BE2C (cell line): ENCODE measurements around the gene CEP85.

Experiments
- DNase-seq: peaks from one replicate; pipeline ENCODE4 v3.0.0-alpha.2; 2020
- H3K27me3 ChIP-seq: fragments of 250-450 bp; sonication (Bioruptor Pico); 2 replicates; pipeline ENCODE4 v1.5.1; 2020; ENCODE audit warnings: mild to moderate bottlenecking
- H3K36me3 ChIP-seq: fragments of 250-450 bp; sonication (Bioruptor Pico); 2 replicates; pipeline ENCODE4 v1.5.1; 2020; ENCODE audit warnings: mild to moderate bottlenecking
- H3K4me1 ChIP-seq: fragments of 250-450 bp; sonication (Bioruptor Pico); 2 replicates; pipeline ENCODE4 v1.5.1; 2020
- H3K4me3 ChIP-seq: 2 replicates; pipeline ENCODE4 v1.5.1; 2011; ENCODE audit warnings: low read depth, low read length
- H3K9me3 ChIP-seq: fragments of 250-450 bp; sonication (Bioruptor Pico); 2 replicates; pipeline ENCODE4 v1.5.1; 2020
- CTCF ChIP-seq: IDR thresholded peaks from 2 replicates; pipeline ENCODE4 v1.5.1; 2012; ENCODE audit warnings: mild to moderate bottlenecking, low read depth, low read length

The CEP85 gene

GRCh38 chr1:26282401-26282918 is 48.5 kb downstream of the CEP85 start:
- H3K4me3 ChIP-seq: no peak overlapping the region
- DNase-seq: no peak
- H3K36me3 ChIP-seq: peaks cover 4% of the 10 kb centered on the region
- H3K27me3 ChIP-seq: no peaks in the 10 kb centered on the region
- H3K9me3 ChIP-seq: no peaks in the 10 kb centered on the region
- TF ChIP-seq CTCF: no peak
- H3K4me1 ChIP-seq: peaks cover 7% of the 10 kb centered on the region

GRCh38 chr1:26283279-26283853 is 49.4 kb downstream of the CEP85 start:
- Histone ChIP-seq H3K36me3 (no peaks in the 10 kb centered on the region), H3K9me3 (no peaks in the 10 kb centered on the region), H3K4me3 (no peak overlapping the region), H3K4me1 (peaks cover 4% of the 10 kb centered on the region; the same call in 1 of the 2 replicates), H3K27me3 (no peaks in the 10 kb centered on the region)
- no peak for TF ChIP-seq CTCF
- DNase-seq: no peak

GRCh38 chr1:26283871-26284596 is 50.0 kb downstream of the CEP85 start:
- no peaks in the 10 kb centered on the region for H3K27me3 ChIP-seq
- H3K9me3 ChIP-seq: no peaks in the 10 kb centered on the region
- H3K36me3 ChIP-seq: no peaks in the 10 kb centered on the region
- no peak for DNase-seq
- no peaks in the 10 kb centered on the region; the same call in 1 of the 2 replicates for H3K4me1 ChIP-seq
- TF ChIP-seq CTCF: no peak
- H3K4me3 ChIP-seq: no peak overlapping the region

GRCh38 chr1:26284597-26285347 is 50.8 kb downstream of the CEP85 start:
- peak; percentile 70 for TF ChIP-seq CTCF
- Histone ChIP-seq H3K9me3 (no peaks in the 10 kb centered on the region), H3K36me3 (no peaks in the 10 kb centered on the region), H3K4me3 (no peak overlapping the region), H3K27me3 (no peaks in the 10 kb centered on the region), H3K4me1 (no peaks in the 10 kb centered on the region)
- peak; percentile 58 for DNase-seq

- Histone ChIP-seq H3K36me3 (no peaks in the 10 kb centered on the region), H3K4me3 (no peak overlapping the region), H3K4me1 (no peaks in the 10 kb centered on the region), H3K27me3 (no peaks in the 10 kb centered on the region), H3K9me3 (no peaks in the 10 kb centered on the region)
- peak; percentile 53 for DNase-seq
- peak; percentile 44 for TF ChIP-seq CTCF
Measured at GRCh38 chr1:26285366-26286063, 51.5 kb downstream of the CEP85 start.
